NCI-H345 (cell line): ENCODE data around the gene TCF4.

Experiments used
- DNase-seq: peaks from one replicate; lab custom pipeline; 2025; lab: John Stamatoyannopoulos, UW

The TCF4 gene

GRCh38 chr18:55385770-55386169 lies 202.2 kb downstream of the TCF4 start:
- no peak for DNase-seq

DNA sequence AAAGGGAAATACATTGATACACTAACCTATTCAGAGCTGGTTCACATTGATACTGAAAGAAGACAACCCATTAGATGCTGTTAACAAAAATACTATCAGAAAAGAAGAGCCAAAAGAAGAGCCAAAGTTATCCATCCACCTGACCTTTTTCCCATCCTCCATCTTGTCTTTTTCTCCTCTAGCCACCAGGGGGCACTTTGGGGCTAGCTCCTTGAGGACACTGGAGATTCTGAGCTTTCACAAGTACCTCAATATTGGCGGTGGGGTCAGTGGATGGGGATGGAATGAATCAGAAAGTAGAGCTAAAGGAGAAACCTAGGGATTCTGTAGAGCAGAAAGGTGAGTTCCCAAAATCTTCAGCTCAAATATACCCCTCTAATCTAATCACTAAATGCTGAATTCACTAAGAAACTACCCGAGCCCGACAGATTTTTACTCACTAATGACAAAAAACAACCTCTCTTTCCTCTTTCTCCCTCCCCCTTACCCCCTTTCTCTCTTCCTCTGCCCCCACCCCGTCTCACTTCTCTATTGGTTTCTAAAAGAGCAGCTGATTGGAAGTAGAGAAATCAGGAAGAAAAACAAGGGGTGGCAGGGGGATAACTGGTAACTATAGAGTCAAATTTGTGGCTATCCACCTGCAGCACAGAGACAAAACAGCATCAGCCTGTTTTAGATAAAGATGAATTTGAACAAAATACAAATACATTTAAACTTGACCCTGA lies 203.3 kb downstream of the TCF4 start:
- no peak for DNase-seq

GRCh38 chr18:55384115-55384514 lies 203.9 kb downstream of the TCF4 start:
- no peak for DNase-seq

DNA sequence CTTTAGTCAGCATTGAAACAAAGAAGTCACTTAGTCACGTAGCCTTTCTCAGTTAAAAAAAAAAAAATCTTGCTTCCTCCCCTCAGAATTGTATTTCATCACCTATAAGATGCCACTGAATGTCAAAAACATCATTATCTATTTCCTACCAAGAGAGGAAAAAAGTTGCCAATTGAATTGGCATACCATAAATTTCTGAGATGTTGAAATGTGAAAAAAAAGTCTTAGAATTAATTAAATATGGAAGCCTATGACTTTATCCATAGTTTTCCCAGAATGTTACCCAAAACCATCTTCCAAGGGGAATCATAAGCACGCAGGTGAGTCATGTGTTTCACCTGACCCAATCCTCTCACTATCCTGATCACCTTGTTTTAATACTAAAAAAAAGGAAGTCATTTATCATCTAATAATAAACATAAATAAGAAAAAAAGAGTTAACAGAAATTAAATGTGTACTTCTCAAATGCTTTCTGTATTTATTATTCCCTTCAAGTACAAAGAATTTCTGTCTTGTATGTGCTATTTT lies 205.7 kb downstream of the TCF4 start:
- no peak for DNase-seq

DNA sequence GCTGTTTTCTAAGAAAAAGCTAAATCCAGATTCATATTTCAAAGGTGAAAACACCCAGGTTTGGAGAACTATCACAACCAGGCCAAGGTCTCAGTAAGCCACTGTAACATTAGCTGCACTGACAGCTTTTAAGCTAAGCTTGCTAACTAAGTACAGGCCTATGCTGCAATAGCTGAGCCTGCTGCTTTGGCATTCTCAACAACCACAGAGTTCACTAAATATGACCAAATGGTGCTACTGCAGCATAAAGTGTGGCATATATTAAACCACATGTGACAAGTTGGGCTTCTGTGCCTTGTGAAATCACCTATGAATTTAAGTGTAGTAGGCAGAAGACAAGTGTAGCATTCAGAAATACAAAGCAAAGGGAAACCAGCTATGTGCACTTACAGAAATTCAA lies 206.7 kb downstream of the TCF4 start:
- no peak for DNase-seq

DNA sequence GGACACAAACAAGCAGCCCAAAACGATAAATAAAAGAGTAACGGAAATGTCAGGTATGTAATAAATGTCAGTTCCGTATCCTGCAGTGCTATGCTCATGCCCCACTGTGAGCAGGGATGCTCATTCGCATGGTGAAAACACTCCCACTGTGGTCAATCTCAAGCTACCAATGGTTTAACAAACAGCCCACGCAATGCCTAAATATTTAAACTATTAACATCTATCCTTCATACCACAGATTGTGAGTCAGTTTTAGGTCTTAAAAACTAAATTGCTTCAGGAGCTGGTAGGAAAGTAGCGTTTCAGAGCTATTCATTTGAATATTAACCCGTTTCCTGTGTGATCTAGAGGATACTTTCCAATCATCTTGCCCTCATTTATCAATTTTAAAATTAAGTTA lies 207.4 kb downstream of the TCF4 start:
- no peak for DNase-seq

GRCh38 chr18:55376387-55376786 lies 211.6 kb downstream of the TCF4 start:
- no peak for DNase-seq

DNA sequence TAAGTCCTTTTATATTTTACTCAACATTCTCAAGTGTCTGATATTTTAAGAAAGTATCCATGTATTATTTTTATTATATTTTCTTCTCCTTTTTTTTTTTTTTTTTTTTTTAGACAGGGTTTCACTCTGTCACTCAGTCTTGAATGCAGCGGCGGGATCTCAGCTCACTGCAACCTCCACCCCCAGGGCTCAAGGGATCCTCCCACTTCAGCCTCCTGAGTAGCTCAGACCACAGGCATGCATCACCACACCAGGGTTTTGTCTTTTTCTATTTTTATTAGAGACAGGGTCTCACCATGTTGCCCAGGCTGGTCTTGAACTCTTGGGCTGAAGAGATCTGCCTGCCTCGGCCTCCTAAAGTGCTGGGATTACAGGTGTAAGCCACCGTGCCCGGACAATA lies 212.1 kb downstream of the TCF4 start:
- DNase-seq = no peak

- DNase-seq = no peak
These were observed 213.3 kb downstream of the TCF4 start for GRCh38 chr18:55374741-55375140.

DNA sequence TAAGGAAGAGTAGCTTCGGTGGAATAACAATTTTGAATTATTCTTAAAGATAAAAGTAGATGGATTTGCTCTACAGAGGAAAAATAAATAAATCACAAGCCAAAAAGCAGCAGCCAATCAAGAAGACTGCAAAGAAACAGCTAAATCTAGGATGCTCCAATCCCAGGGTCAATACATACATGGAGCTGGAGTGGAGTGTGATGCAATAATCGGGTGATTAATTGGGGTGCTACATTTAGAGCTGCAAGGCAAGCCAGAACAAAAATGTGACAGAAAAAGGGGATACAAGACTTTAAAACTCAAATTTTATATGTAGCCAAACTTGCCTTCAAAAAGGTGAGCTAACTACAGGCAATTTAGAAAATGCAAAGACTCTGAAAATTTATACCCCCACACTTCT lies 215.8 kb downstream of the TCF4 start:
- DNase-seq = no peak

DNA sequence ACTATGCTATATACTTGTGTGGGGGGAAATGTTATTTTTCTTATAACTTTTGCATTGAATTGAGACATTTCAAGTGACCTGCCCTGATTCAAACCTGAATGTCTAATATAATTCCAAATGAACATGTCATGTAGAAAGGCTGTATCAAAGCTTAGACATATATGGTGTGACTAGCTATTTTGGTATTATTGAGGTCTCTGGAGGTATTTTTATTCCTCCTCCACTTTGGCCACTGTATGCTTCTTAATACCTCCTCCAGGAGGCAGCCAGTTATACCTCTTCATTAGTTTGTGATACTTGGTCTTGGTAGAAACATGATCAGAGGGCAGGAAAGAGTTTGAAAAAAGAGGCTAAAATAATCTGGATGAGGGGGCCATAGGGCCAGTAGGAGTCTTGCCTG lies 217.1 kb downstream of the TCF4 start:
- no peak for DNase-seq

DNA sequence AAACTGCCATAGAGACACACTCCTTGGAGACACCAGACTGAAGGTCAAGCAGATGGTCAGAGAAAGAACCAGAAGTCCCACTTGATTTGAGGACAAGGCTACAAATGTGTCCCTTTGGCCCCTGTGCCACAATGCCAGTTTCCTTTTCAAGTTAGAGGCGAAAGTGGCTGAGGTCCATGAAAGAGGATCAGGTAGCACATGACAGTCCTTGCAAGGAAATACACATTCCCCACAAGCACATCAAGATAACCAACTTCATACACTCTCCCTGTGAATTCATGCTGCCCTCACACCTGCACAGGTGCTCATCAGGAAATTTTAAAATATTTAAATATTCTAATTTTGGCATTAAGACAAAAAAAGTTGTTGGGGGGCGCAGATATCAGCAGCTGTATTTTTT lies 218.6 kb downstream of the TCF4 start:
- no peak for DNase-seq

- no peak for DNase-seq
These were observed 222.7 kb downstream of the TCF4 start for GRCh38 chr18:55365342-55365741.

GRCh38 chr18:55362303-55362702 lies 225.7 kb downstream of the TCF4 start:
- no peak for DNase-seq

DNA sequence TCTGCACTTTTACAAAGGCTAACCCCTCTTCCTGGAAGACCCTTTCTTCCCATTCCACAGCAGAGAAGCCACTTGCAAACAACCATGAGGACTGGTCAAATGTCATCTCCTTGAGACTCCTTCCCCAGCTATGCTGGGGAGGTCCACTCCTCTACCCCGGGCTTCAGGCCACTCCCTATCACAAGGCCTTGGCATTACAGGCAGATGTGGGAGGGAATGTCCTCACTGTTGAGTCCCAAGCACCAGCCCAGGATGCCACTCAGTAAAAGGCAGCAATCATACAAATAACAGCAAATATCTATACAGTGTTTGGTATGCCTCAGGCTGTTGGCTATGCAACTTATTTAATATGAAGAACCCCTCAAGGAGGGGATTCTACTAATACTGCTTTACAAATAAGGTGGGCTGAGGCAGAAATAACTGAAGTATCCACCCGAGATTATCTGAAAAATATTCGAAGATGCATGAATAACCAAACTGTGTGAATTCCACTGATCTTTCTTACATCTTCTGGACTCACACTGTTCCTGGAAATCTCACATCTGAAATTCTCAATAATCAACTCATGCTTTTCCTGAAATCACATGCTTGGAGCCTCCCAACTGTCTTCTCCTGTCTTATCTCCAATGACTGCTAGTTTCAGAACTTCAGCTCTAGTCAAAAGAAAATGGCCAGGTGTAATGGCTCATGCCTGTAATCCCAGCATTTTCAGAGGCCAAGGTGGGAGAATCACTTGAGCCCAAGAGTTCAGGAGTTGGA lies 226.3 kb downstream of the TCF4 start:
- DNase-seq = no peak

- no peak for DNase-seq
These were observed 227.9 kb downstream of the TCF4 start for GRCh38 chr18:55360061-55360460.

DNA sequence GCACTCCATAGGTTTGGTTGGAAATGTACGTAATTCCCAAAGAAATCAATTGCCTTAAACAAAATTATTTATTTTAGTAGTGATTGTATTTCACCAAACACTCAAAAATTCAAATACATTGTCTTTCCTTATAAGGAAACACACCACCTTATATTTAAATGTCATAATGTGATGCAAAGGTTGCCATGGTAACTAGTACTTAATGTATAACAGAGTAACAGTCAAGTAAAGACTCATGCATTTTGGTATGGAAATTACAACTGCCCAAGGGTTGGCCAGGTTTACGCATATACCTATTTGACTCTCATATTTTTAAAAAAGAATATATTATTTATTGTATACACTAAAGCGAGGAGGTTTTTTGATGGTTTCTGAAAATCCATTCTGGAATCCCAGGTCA lies 231.2 kb downstream of the TCF4 start:
- no peak for DNase-seq

DNA sequence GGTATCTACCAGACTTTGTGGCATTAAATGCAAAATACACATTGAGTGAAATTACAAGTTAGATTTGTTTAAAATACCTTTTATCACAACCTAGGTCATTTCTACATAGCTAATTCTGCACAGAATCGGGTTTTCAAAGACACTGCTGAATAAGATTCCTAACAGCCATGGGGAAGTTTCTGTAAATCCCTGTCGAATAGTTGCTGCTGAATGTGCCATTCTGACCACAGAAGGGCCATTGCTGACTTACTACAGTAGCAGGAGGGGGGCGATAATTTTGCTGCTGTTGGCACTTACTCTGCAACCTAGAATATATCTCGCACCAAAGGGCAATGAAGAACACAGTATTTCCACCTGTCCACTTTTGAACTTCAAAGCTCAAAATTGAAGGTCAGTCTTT lies 232.8 kb downstream of the TCF4 start:
- DNase-seq = no peak

GRCh38 chr18:55354795-55355194 lies 233.2 kb downstream of the TCF4 start:
- no peak for DNase-seq

DNA sequence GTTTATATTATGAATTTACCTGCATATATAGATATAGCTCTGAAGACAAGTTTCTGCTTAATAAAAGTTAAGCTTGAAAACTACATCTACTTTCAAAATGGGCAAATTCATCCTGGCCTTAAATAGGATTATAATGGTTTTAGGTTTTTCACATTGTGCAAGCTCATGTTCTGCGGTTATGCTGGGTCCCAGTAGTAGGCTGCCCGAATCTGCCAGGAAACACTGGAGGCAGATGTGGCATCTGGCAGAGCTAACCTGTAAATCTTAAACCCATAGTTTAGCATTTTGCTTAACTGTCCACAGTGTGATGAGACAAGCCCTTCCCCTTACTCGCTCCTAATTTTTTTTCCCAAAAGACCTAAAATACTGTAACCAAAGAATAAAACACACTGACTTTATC lies 234.2 kb downstream of the TCF4 start:
- no peak for DNase-seq

- DNase-seq = no peak
These were observed 234.6 kb downstream of the TCF4 start for GRCh38 chr18:55353391-55353790.

DNA sequence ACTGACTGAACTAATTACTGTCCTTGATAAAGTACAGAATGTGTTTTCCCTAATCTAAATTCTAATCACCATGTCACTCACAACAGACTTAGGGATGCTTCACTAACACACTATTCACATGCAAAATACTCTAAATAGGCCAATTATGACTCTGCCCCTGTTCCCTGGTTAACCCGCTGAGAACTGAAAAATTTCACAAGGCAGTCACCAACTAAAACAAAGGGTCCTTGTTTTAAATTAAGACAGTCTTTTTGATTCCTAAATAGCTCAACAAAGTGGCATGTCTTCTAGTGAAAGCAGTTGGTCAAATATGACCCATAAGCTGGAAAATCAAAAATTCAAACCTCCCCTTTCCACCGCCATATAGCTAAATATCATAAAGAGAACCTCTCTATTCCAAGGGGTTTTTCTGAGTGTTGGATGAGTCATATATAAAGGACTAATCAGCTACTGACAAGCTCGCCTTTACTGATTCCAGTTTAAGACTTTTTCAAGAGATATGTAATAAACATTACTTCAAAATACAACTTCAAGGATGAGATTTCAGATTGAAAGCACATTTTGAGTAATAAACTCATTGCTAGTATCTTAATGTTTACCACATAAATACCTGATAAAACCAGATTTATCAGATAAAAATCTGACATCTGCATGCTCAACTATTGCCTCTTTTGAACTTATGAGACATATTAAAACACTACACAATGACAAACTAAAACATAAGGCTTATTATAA lies 235.8 kb downstream of the TCF4 start:
- DNase-seq = no peak

DNA sequence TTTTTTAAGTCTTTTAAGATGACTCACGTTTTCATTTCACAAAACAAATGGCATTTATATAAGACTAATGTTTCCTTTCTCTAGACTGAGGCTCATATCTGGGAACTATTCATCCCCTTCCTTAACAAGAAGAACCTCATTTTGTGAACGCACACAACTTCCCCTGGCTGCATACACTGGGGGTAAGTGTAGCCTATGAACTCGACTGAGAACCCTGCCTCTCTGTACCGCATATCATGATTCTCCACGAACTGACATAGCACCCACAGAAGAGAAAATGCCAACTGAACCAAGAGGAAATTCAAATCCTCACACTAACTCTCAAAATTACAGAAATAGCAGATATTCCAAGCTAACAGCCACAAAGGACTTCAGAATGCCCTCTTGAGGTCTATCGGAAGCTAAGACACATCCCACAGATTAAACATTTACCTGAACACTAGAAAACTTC lies 236.7 kb downstream of the TCF4 start:
- DNase-seq = no peak
